GM21447 (cell line): ENCODE data around the gene SMC5.
"Not testable (repeated sequence)": the region's sequence is repeated elsewhere in the genome, so short reads cannot be mapped to it uniquely, and the experiment has no call there.

Experiments used
- ATAC-seq: cut with Tn5 transposase; IDR thresholded peaks from one replicate; pipeline ENCODE4 v1.9.1; 2021; ENCODE audit not compliant: unreplicated experiment

The SMC5 gene

DNA sequence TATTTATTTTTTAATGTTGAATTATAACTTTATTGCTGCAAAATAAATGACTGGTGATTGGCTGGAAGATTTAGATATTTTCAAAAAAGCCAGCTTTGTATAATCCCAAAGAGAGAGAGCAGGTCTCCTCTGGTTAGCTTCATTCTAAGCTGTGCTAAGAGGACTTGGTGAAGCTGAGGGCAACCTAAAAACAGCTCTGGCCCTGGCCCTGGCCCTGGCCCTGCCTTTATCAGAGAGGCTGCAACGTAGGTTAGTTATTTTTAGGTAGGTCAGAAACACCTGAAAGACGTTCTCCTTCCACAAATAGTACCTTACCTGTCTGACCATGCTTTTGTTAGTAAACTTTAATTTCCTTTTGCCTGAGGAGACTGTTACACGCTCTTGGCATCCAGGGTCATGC lies 97.0 kb downstream of the SMC5 start:
- no peak for ATAC-seq

DNA sequence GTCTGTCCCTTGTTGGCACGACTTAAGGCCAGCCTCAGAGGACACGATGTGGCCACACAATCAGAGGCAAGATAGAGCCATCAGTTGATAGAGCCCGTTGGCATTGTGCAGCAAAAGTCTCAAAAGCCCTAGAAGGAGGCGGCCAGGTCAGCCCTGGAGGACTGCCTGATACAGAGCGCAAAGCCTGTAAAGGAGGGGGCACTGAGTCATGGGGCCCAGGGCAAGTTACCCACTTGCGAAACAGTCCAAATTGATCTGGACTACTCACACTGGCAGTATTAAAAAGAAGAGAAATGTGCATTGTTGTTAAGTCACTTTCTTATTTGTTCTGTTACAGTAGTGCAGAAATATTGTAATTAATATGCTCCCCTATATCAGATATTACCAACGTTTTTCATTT lies 104.2 kb downstream of the SMC5 start:
- no peak for ATAC-seq

DNA sequence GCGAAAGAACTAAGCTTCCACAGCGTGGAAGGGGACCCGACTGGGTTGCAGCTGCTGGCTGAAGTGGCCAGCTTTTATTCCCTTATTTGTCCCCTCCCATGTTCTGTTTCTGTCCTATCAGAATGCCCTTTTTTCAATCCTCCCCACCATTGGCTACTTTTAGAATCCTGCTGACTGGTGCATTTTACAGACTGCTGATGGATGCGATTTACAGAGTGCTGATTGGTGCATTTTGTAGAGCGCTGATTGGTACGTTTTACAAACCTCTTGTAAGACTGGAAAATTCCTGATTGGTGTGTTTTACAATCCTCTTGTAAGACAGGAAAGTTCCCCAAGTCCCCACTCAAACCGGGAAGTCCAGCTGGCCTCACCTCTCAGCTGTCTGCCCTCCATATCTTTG lies 105.0 kb downstream of the SMC5 start:
- no peak for ATAC-seq

DNA sequence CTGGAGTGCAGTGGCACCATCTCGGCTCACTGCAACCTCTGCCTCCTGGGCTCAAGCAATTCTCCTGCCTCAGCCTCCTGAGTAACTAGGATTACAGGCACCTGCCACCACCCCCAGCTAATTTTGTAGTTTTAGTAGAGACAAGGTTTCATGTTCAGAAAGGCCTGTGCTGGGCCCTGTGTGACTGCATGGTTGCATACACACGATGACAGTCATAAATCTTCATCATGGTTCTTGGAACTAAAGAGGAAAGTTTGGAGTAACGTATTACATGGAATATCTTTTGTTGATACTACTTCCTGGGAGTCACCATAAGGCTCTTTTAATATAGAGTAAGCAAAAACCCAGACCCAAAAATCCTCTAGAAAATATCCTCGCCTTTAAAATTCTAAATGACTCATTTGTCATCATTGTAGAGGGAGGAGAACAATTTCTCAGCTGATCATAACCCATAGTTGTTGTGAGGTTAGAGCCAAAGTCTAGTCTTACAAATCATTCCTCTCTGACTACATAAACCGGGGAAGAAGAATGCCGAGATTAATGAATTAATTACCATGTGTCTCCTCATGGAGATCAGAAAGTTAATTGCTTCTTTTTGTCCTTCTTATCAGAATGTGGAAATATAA lies 108.6 kb downstream of the SMC5 start:
- no peak for ATAC-seq

DNA sequence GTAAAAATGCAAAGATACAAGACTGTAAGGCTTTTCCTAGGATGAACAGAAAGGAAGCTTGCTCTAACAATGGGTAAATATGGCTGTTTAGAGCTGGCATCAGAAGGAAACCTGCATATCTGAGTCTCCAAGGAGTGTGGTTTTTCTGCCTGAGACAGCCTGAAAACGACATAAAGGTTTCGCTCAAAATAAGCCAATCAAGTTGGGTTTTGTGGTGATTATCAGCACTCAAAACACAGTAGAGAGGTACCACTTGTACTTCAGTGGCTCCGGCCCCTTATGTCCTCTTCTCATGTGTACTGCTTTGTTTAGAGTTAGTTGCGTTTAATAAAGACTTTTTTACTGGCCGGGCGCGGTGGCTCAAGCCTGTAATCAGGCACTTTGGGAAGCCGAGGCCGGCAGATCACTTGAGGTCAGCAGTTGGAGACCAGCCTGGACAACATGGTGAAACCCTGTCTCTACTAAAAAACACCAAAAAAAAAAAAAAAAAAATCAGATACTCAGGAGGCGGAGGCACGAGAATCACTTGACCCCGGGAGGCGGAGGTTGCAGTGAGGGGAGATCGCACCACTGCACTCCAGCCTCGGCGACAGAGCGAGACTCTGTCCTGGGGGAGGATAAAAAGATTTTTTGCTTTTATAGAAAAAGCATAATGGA lies 116.3 kb downstream of the SMC5 start:
- ATAC-seq = no peak

DNA sequence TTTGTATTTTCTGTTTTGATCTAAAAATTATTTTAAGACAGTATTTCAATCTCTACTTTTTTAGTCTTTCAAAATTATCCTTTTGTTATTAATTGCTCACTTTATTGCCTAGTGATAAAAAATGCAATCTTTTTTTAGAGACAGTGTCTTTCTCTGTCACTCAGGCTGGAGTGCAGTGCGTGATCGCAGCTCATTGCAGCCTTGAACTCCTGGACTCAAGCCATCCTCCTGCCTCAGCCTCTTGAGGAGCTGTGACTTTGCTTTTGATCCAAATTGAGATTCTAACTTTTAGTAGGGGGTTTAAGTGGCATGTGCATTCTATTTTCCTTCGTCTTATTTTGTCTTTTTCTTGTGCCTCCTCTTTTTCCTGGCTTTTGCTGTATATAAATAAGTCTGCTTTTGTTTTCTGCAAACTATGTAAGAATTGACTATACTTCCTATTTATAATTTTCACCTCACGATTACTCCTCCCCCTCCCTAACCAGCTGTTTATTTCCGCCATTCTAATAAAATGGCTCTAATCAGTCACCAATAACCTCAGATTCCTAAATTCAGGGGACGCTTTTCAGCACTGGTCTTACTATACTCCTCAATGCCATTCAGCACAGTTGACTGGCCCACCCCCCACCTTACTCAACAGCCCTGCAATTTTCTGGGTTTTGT lies 123.4 kb downstream of the SMC5 start:
- ATAC-seq = no peak

DNA sequence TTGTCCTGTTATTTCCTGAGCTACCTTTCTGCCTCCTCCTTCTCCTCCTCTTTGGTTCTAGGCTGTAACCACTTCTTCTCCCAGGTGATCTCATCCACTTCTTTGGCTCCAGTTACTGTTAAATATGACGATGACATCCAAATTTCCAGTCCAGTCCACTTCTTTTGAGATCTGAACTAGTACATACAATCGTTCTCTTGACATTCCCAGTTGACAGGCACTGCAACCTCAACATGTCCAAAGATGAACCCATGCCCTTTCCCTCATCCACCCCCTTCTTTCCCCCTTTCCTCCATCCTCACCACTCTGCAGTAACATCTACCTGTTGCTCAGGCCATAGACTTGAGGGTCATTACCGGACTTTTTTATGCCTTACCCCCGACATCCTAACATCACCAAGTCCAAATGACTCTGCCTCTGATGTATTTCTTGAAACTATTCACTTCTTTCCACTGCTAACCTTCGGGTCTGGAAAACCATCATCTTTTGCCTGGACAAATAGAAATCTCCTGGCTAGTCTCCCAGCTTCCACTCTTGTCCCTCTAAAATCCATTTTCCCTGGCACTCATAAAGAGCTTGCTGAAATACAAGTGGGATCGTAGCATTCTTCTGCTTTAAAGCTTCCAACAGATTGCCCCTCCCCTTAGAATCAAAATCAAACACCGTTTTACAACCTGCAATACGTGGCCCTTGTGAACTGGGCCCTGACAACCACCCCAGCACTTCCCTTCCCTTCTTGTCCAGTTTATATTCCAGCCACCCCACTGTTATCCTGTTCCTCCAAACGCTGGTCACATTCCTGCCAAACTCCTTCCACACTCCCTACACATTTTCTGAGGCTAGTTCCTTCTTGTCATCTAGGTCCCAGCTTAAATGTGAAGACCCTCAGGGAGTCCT lies 124.2 kb downstream of the SMC5 start:
- no peak for ATAC-seq

DNA sequence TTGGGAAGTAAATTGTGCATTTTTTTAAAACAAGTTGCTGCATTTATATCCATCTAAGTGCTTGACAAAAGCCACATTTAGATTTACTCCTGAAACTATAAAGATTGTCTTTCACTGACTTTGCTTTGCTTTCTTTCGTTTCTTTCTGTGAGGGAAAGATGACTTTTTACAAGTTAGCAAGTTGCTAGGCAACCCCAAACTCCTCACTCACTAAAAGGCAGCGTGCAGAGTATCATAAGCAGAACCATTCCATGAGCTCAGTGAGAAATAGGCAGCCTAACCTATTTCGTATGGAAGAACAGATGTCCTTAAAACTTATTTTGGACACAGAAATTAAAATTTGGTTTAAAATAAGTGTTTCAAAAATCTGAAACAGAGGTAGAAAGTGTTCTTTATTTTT lies 126.6 kb downstream of the SMC5 start:
- no peak for ATAC-seq

DNA sequence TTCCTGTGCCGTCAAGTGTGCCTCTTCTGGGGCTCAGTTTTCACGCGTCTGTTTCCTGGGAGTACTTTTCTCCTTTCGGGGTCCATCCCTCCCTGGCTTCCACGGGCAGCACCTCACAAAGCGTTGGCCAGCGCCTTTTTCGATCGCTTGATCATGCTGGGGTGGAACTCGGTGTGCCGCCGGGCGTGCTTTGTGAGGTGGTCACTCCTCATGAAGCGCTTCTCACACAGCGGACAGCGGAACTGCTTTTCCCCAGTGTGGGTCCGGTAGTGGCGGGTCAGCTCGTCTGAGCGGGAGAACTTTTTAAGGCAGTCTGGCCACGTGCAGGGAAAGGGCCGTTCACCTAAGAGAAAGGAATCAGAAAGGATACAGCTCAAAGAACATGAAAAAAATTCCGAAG lies 128.9 kb downstream of the SMC5 start:
- ATAC-seq = no peak

DNA sequence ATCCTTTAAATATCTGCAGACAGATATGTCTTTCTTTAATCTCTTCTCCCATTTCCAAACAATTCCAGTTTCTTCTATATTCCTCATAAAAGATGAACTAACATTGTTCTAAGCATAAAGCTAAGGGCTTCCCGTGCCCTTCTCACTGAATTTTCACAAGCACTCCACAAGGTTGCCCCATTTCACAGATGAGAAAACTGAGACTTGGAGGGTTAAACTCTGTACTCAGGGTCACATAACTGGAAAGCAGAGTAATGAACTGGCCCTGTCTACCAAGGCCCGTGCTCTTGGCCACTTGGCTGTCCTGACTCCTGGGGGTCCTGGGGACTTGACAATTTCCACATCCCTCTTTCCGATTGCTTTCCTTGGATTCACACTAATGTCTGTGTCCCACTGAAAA lies 130.4 kb downstream of the SMC5 start:
- no peak for ATAC-seq

DNA sequence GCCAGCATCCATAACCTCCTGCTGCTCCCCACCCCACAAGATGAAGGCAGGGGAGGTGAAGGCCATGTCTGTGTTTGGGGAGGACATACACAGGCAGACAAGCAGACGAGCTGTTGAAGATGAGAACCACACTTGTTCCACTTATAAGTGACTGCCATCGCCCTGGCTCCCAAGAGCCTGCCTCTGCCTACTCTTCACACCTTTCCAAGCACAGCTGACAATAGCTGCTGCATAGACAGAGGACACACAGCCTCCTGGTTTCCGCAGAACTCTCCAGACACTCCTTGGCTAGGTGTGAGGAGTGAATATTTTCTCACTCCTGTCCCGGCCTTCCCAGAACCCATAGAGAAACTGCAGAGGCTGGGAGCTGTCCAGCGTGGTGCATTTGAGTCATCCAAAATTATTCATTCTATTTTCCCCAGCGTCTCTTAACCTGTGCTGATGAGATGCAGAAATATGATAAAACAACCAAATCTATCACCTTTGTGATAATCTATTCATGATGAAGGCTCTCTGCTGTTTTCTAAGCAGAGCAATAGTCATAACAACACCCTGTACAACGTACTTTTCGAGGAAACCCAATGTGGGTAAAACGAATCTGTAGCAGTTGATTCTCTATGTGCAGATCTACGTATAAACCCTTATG lies 131.0 kb downstream of the SMC5 start:
- no peak for ATAC-seq

DNA sequence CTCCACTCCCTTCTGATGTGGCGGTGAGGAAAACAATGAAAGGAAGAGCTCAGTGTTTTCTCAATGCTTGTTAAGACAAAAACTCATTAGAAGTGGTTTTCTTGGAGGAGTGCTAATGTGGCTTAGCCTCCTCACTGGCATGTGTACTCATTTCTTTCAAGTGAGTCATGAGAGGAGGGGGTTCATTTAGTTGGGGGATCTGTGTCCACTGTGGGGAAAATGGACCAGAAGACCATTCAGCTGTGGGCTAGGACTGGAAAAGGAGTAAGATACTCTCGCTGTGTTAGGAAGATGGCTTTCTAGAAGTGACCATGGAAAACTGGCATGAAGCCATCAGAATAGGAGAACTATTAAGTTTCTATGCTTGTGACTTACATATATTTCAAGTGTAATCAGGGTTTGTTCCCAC lies 132.2 kb downstream of the SMC5 start:
- no peak for ATAC-seq

DNA sequence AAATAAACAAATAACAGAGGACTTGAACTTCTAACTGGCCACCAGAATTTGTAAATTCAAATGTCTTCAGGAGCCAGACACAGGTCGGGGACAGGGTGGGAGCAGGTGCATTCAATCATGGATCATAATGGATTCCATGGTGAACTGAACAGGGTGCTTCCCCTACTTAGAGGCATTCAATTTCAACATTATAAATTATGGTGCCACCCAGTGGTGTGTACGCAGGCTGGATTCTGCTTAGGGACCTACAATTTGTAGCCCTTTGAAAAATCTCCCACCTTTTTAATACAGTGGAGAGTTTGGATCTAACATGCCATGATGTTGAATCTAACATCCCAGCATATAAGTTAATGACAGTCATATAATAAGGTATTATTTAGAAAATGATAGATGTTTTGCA lies 133.4 kb downstream of the SMC5 start:
- ATAC-seq = no peak

DNA sequence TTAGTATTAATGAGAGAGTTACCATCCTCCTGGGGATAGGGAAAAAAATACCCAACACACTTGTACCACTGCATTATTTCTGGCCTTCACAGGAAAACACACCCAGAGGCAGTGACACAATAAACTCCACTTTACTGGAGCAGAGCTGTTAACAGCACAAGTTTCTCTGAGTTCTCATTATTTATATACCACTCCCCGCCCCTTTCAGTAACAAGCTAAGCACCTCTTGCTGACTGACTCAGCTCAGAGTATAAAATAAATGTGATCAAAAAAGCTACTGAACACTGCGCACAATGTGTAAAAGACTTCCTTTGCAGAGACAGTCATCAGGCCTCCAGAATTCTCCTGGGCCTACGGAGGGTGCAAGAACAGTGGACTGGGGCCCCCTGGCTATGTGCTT lies 134.1 kb downstream of the SMC5 start:
- ATAC-seq = no peak

DNA sequence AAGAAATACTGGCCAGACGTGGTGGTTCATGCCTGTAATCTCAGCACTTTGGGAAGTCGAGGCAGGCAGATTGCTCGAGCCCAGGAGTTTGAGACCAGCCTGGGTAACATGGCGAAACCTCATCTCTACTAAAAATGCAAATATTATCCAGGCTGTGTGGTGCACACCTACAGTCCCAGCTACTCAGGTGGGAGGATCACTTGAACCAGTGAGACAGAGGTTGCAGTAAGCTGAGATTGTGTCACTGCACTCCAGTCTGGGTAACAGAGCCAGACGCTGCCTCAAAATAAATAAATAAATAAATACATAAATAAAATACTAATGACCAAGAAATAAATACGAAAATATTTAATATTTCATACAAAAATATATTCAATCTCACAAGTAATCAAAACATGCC lies 136.9 kb downstream of the SMC5 start:
- no peak for ATAC-seq

DNA sequence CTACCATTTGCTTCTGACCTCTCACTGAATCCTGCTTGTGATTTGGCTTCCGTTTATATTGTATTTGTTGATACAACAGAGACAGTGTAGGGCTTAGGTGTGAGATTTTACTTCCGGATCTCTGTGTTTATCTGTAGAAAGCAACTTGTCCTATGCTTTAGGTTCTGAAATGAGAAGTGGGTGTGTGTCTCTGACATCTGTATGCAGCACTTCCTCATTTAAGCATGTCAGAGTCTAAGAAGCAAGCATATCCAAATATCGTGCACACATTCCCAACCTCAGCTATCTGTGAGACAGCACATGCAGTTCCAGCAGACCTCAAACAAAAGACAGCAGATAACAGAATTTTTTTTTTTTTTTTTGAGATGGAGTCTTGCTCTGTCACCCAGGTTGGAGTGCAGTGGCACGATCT lies 139.4 kb downstream of the SMC5 start:
- peak; percentile 99 for ATAC-seq

DNA sequence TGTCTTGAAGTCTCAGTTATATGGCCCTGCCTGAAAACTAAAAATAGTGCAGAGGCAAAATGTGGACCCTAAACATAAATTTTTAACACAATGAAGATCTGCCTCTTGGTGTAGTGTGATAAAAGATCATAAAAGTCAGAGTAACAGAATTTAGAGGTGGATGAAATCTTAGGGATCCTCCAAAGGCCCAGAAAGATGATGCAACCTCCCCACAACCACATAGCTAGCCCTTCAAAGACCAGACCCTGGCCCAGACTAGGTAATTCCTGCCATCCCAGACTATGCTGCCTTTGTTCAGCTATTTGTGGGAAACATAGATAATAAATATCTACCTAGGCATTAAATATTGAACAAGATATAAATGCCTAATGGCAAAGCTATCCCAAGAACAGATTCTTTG lies 140.4 kb downstream of the SMC5 start:
- no peak for ATAC-seq

DNA sequence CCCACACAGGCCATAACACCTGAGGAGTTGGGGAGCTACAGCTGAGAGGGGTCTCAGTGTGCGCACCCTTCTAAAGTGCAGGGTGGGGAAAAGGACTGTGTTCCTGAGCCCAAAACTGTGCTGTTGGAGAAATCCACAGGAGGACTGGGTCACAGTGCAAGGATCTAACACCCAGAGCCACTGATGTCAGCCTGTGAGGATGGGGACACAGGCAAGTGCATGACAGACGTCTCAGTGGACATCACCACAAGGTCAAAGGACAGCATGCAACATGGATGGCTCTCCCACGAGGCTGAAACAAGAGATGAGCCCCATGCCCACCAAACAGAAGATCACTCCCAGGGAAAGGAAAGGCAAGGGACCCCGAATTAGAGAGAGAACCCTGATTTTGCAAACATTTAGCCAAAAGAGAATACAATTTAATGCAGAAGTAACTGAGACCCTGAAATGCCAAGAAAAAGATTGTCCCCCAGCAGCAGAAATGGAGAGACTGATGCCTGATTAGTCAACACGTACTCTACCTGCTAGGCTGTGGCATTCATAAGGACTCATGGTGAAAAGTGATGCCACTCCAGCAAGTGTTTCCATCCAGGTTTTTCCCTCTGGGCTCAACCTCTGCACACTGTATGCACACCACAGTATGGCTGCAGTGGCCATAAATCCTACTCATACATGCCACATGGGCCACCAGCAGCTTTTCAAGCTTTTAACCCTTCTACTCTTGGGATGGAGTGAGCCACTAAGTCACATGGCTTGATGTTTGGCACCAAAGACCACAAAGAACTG lies 141.5 kb downstream of the SMC5 start:
- ATAC-seq = no peak

DNA sequence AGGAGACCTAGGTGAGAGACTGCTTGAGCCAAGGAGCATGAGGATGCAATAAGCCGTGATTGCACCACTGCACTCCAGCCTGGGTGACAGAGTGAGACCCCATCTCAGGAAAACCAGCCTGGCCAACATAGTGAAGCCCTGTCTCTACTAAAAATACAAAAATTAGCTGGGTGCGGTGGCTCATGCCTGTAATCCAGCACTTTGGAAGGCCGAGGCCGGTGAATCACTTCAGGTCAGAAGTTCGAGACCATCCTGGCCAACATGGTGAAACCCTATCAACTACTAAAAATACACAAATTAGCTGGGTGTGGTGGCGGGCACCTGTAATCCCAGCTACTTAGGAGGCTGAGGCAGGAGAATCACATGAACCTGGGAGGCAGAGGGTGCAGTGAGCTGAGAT lies 142.5 kb downstream of the SMC5 start:
- not testable (repeated sequence) for ATAC-seq

DNA sequence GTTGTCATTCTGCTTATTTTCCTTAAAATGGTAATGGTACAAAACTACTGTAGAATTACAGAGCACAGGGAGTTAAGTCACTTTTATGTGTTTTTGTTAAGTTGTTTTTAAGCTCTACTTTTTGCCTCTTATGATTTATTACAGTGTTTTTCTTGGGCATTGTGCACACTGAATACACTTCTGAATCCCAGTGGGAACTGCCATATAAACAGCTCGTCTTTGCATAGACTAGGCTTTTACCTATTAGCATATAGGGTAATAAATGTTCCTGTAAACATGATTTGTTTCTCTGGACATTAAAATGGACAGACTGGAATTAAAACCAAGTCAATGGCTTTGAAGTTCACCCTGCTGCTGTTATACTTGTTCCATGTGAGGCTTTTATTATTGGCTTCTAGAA lies 143.4 kb downstream of the SMC5 start:
- no peak for ATAC-seq
